AG08395 (cell line): ENCODE results near the gene CSGALNACT2.
"Not testable (repeated sequence)": the region's sequence is repeated elsewhere in the genome, so short reads cannot be mapped to it uniquely, and the experiment has no call there.

Experiments
- DNase-seq: peaks from one replicate; pipeline ENCODE4 v3.0.0; 2012; ENCODE audit warnings: mixed read lengths, low spot score

The CSGALNACT2 gene

GRCh38 chr10:43151371-43151770 lies 13.1 kb downstream of the CSGALNACT2 start:
- DNase-seq, result no peak

GRCh38 chr10:43153901-43154300 lies 15.7 kb downstream of the CSGALNACT2 start:
- no peak for DNase-seq

- no peak for DNase-seq
Measured at GRCh38 chr10:43155221-43155620, 17.0 kb downstream of the CSGALNACT2 start.

GRCh38 chr10:43155741-43156140 lies 17.5 kb downstream of the CSGALNACT2 start:
- DNase-seq, result no peak

GRCh38 chr10:43156590-43157341 lies 18.5 kb downstream of the CSGALNACT2 start:
- no peak for DNase-seq

GRCh38 chr10:43158636-43159035 lies 20.4 kb downstream of the CSGALNACT2 start:
- no peak for DNase-seq

GRCh38 chr10:43160046-43160920 lies 22.0 kb downstream of the CSGALNACT2 start:
- DNase-seq, result peak; percentile 75

GRCh38 chr10:43160921-43161255 lies 22.6 kb downstream of the CSGALNACT2 start:
- DNase-seq, result no peak

GRCh38 chr10:43162604-43163003 lies 24.4 kb downstream of the CSGALNACT2 start:
- DNase-seq, result no peak

- no peak for DNase-seq
Measured at GRCh38 chr10:43166207-43166879, 28.1 kb downstream of the CSGALNACT2 start.

GRCh38 chr10:43166880-43167497 lies 28.7 kb downstream of the CSGALNACT2 start:
- DNase-seq, result no peak

GRCh38 chr10:43167498-43167889 lies 29.2 kb downstream of the CSGALNACT2 start:
- no peak for DNase-seq

- no peak for DNase-seq
Measured at GRCh38 chr10:43170491-43170890, 32.2 kb downstream of the CSGALNACT2 start.

GRCh38 chr10:43172645-43173044 lies 34.4 kb downstream of the CSGALNACT2 start:
- DNase-seq, result no peak

GRCh38 chr10:43173120-43173519 lies 34.9 kb downstream of the CSGALNACT2 start:
- DNase-seq, result no peak

GRCh38 chr10:43174969-43175368 lies 36.7 kb downstream of the CSGALNACT2 start:
- no peak for DNase-seq

- DNase-seq, result no peak
Measured at GRCh38 chr10:43176271-43176670, 38.0 kb downstream of the CSGALNACT2 start.

GRCh38 chr10:43177595-43177994 lies 39.4 kb downstream of the CSGALNACT2 start:
- DNase-seq, result no peak

- DNase-seq, result no peak
Measured at GRCh38 chr10:43181146-43181545, 42.9 kb downstream of the CSGALNACT2 start.

GRCh38 chr10:43183764-43184163 lies 45.5 kb downstream of the CSGALNACT2 start:
- DNase-seq, result not testable (repeated sequence)

GRCh38 chr10:43186150-43186549 lies 47.9 kb downstream of the CSGALNACT2 start:
- peak; percentile 40 for DNase-seq

GRCh38 chr10:43187213-43187612 lies 49.0 kb downstream of the CSGALNACT2 start:
- DNase-seq, result no peak
